ENCODE results near the gene TOP3A. TPM values are rescaled to one million over a fixed set of nuclear protein-coding genes. Genes with fewer than 3 reads are reported as not detected.

TOP3A gene
- total and polyA plus RNA-seq, 2 experiments from 2014 or later = 21.7 to 76.7 TPM

GRCh38 chr17:18248811-18249210 is 66.0 kb downstream of the TOP3A start:
- peak overlapping the region; percentile 85; the same call in 1 of the 2 replicates for H3K27ac Mint-ChIP-seq
- peaks cover 74% of the 10 kb centered on the region for H3K36me3 Mint-ChIP-seq (ENCODE audit: low read depth)
- Histone ChIP-seq H3K27me3 (ENCODE audit: insufficient read depth) (no peaks in the 10 kb centered on the region), H3F3A (replicated peaks; ENCODE audit: low read depth) (peaks cover 16% of the 10 kb centered on the region), H3K36me3 (ENCODE audit: insufficient read depth) (peaks cover 16% of the 10 kb centered on the region), H3K4me3 (no peak overlapping the region), H2AFZ (no peak overlapping the region), H3K4me2 (no peak overlapping the region), H3K79me2 (replicated peaks; ENCODE audit: insufficient read depth) (no peaks in the 10 kb centered on the region), H3K4me1 (ENCODE audit: insufficient read depth) (peaks cover 5% of the 10 kb centered on the region; the same call in 1 of the 2 replicates), H4K20me1 (replicated peaks; ENCODE audit: insufficient read depth) (peaks cover 8% of the 10 kb centered on the region), H3K9me2 (ENCODE audit: insufficient read depth) (no peaks in the 10 kb centered on the region), H3K27ac (ENCODE audit: low read depth) (peak overlapping the region; percentile 59; the same call in 1 of the 2 replicates)
- H3K9me3 Mint-ChIP-seq = no peaks in the 10 kb centered on the region; the same call in 2 of the 3 replicates
- H3K4me3 Mint-ChIP-seq = no peak overlapping the region
- peaks cover 16% of the 10 kb centered on the region for H3K4me1 Mint-ChIP-seq
- ATAC-seq = no peak
- no peak for TF ChIP-seq STAT1 (IDR thresholded peaks at IDR 0.05; ENCODE audit: unreplicated experiment)
- TF ChIP-seq CREB1 (CRISPR knock-in tag; IDR thresholded peaks at IDR 0.05; ENCODE audit: low read depth) = no peak
- no peak for TF ChIP-seq NANOG (IDR thresholded peaks at IDR 0.05; ENCODE audit: borderline replicate concordance)
- TF ChIP-seq EZH2phosphoT487 (IDR thresholded peaks at IDR 0.05; ENCODE audit: unreplicated experiment) = no peak
- TF ChIP-seq, protein P1, sequence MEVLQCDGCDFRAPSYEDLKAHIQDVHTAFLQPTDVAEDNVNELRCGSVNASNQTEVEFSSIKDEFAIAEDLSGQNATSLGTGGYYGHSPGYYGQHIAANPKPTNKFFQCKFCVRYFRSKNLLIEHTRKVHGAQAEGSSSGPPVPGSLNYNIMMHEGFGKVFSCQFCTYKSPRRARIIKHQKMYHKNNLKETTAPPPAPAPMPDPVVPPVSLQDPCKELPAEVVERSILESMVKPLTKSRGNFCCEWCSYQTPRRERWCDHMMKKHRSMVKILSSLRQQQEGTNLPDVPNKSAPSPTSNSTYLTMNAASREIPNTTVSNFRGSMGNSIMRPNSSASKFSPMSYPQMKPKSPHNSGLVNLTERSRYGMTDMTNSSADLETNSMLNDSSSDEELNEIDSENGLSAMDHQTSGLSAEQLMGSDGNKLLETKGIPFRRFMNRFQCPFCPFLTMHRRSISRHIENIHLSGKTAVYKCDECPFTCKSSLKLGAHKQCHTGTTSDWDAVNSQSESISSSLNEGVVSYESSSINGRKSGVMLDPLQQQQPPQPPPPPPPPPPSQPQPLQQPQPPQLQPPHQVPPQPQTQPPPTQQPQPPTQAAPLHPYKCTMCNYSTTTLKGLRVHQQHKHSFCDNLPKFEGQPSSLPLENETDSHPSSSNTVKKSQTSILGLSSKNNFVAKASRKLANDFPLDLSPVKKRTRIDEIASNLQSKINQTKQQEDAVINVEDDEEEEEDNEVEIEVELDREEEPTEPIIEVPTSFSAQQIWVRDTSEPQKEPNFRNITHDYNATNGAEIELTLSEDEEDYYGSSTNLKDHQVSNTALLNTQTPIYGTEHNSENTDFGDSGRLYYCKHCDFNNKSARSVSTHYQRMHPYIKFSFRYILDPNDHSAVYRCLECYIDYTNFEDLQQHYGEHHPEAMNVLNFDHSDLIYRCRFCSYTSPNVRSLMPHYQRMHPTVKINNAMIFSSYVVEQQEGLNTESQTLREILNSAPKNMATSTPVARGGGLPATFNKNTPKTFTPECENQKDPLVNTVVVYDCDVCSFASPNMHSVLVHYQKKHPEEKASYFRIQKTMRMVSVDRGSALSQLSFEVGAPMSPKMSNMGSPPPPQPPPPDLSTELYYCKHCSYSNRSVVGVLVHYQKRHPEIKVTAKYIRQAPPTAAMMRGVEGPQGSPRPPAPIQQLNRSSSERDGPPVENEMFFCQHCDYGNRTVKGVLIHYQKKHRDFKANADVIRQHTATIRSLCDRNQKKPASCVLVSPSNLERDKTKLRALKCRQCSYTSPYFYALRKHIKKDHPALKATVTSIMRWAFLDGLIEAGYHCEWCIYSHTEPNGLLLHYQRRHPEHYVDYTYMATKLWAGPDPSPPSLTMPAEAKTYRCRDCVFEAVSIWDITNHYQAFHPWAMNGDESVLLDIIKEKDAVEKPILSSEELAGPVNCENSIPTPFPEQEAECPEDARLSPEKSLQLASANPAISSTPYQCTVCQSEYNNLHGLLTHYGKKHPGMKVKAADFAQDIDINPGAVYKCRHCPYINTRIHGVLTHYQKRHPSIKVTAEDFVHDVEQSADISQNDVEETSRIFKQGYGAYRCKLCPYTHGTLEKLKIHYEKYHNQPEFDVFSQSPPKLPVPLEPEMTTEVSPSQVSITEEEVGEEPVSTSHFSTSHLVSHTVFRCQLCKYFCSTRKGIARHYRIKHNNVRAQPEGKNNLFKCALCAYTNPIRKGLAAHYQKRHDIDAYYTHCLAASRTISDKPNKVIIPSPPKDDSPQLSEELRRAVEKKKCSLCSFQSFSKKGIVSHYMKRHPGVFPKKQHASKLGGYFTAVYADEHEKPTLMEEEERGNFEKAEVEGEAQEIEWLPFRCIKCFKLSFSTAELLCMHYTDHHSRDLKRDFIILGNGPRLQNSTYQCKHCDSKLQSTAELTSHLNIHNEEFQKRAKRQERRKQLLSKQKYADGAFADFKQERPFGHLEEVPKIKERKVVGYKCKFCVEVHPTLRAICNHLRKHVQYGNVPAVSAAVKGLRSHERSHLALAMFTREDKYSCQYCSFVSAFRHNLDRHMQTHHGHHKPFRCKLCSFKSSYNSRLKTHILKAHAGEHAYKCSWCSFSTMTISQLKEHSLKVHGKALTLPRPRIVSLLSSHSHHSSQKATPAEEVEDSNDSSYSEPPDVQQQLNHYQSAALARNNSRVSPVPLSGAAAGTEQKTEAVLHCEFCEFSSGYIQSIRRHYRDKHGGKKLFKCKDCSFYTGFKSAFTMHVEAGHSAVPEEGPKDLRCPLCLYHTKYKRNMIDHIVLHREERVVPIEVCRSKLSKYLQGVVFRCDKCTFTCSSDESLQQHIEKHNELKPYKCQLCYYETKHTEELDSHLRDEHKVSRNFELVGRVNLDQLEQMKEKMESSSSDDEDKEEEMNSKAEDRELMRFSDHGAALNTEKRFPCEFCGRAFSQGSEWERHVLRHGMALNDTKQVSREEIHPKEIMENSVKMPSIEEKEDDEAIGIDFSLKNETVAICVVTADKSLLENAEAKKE (CRISPR knock-in tag; IDR thresholded peaks at IDR 0.05) = no peak
- no peak for TF ChIP-seq REST (IDR thresholded peaks at IDR 0.05; ENCODE audit: unreplicated experiment)
- TF ChIP-seq ZNF331 (CRISPR knock-in tag; IDR thresholded peaks at IDR 0.05; ENCODE audit: low read depth) = no peak
- TF ChIP-seq POLR2AphosphoS5 (IDR thresholded peaks at IDR 0.05; ENCODE audit: low read depth) = no peak
- no peak for TF ChIP-seq CTCF (conservative IDR thresholded peaks at IDR 0.05; ENCODE audit: low read depth in 2 of 2)
- TF ChIP-seq, protein P2, sequence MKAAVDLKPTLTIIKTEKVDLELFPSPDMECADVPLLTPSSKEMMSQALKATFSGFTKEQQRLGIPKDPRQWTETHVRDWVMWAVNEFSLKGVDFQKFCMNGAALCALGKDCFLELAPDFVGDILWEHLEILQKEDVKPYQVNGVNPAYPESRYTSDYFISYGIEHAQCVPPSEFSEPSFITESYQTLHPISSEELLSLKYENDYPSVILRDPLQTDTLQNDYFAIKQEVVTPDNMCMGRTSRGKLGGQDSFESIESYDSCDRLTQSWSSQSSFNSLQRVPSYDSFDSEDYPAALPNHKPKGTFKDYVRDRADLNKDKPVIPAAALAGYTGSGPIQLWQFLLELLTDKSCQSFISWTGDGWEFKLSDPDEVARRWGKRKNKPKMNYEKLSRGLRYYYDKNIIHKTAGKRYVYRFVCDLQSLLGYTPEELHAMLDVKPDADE (IDR thresholded peaks at IDR 0.05) = no peak
- TF ChIP-seq JUNB (IDR thresholded peaks at IDR 0.05; ENCODE audit: unreplicated experiment) = no peak
- TF ChIP-seq ZNF114 (CRISPR knock-in tag; IDR thresholded peaks at IDR 0.05) = no peak
- no peak for TF ChIP-seq EZH2 (IDR thresholded peaks at IDR 0.05; ENCODE audit: low read depth, unreplicated experiment)
- peaks cover 31% of the 10 kb centered on the region for H3K27me3 Mint-ChIP-seq (ENCODE audit: insufficient read depth, low read depth, poor library complexity)
- DNase-seq (ENCODE audit: low spot score) = no peak

Data from GM23338 (cell line).